ENCODE results near the gene ISLR. TPM values are rescaled to one million over a fixed set of nuclear protein-coding genes. Genes with fewer than 3 reads are reported as not detected.

The ISLR gene
- total RNA-seq, 1 donor from 2014 or later: 59.8 TPM

GRCh38 chr15:74138642-74139041 lies 34.9 kb upstream of the ISLR start:
- Mint-ChIP-seq H3K27ac (no peak overlapping the region), H3K36me3 (no peaks in the 10 kb centered on the region), H3K27me3 (ENCODE audit: low read depth) (peaks cover 70% of the 10 kb centered on the region), H3K4me3 (no peak overlapping the region), H3K9me3 (no peaks in the 10 kb centered on the region), H3K4me1 (peaks cover 30% of the 10 kb centered on the region)
- TF ChIP-seq CTCF (IDR thresholded peaks at IDR 0.05; ENCODE audit: unreplicated experiment): no peak
- no peak for DNase-seq (ENCODE audit: low spot score in 2 of 2, unreplicated experiment in 2 of 2)

GRCh38 chr15:74141591-74141990 lies 31.9 kb upstream of the ISLR start:
- TF ChIP-seq CTCF (IDR thresholded peaks at IDR 0.05; ENCODE audit: unreplicated experiment): no peak
- no peak overlapping the region for H3K27ac Mint-ChIP-seq
- DNase-seq (ENCODE audit: low spot score in 2 of 2, unreplicated experiment in 2 of 2): no peak
- no peak overlapping the region for H3K4me3 Mint-ChIP-seq
- no peaks in the 10 kb centered on the region for H3K36me3 Mint-ChIP-seq
- peaks cover 64% of the 10 kb centered on the region for H3K27me3 Mint-ChIP-seq (ENCODE audit: low read depth)
- no peaks in the 10 kb centered on the region for H3K9me3 Mint-ChIP-seq
- H3K4me1 Mint-ChIP-seq: peaks cover 16% of the 10 kb centered on the region

- Mint-ChIP-seq H3K27me3 (ENCODE audit: low read depth) (peaks cover 57% of the 10 kb centered on the region), H3K4me3 (no peak overlapping the region), H3K9me3 (peaks cover 4% of the 10 kb centered on the region), H3K4me1 (peaks cover 4% of the 10 kb centered on the region), H3K36me3 (no peaks in the 10 kb centered on the region), H3K27ac (no peak overlapping the region)
- DNase-seq (ENCODE audit: low spot score in 2 of 2, unreplicated experiment in 2 of 2): no peak
- TF ChIP-seq CTCF (IDR thresholded peaks at IDR 0.05; ENCODE audit: unreplicated experiment): no peak
Measured at GRCh38 chr15:74144153-74144775, 29.2 kb upstream of the ISLR start.

GRCh38 chr15:74146277-74146800 lies 27.2 kb upstream of the ISLR start:
- no peak overlapping the region for H3K27ac Mint-ChIP-seq
- H3K4me1 Mint-ChIP-seq: no peaks in the 10 kb centered on the region
- DNase-seq (ENCODE audit: low spot score in 2 of 2, unreplicated experiment in 2 of 2): no peak
- no peak for TF ChIP-seq CTCF (IDR thresholded peaks at IDR 0.05; ENCODE audit: unreplicated experiment)
- H3K27me3 Mint-ChIP-seq (ENCODE audit: low read depth): peaks cover 44% of the 10 kb centered on the region
- H3K4me3 Mint-ChIP-seq: no peak overlapping the region
- H3K36me3 Mint-ChIP-seq: no peaks in the 10 kb centered on the region
- peaks cover 4% of the 10 kb centered on the region for H3K9me3 Mint-ChIP-seq

- H3K27me3 Mint-ChIP-seq (ENCODE audit: low read depth): peaks cover 42% of the 10 kb centered on the region
- TF ChIP-seq CTCF (IDR thresholded peaks at IDR 0.05; ENCODE audit: unreplicated experiment): no peak
- H3K36me3 Mint-ChIP-seq: no peaks in the 10 kb centered on the region
- DNase-seq (ENCODE audit: low spot score in 2 of 2, unreplicated experiment in 2 of 2): no peak
- peaks cover 4% of the 10 kb centered on the region for H3K9me3 Mint-ChIP-seq
- H3K4me1 Mint-ChIP-seq: no peaks in the 10 kb centered on the region
- H3K27ac Mint-ChIP-seq: no peak overlapping the region
- no peak overlapping the region for H3K4me3 Mint-ChIP-seq
Measured at GRCh38 chr15:74147051-74147450, 26.5 kb upstream of the ISLR start.
